NOMO-1 treated with dmso at 0.1 percent for 144 hours (cell line): ENCODE results near the gene PIAS1.
"Not testable (repeated sequence)": the region's sequence is repeated elsewhere in the genome, so short reads cannot be mapped to it uniquely, and the experiment has no call there.

Experiments used
- DNase-seq: peaks from one replicate; lab custom pipeline; 2025; ENCODE audit not compliant: unreplicated experiment; lab: John Stamatoyannopoulos, UW

Gene PIAS1

GRCh38 chr15:68230157-68231100 lies 176.3 kb downstream of the PIAS1 start:
- DNase-seq: peak; percentile 62

- DNase-seq: no peak
Measured at GRCh38 chr15:68231102-68231818, 177.1 kb downstream of the PIAS1 start.

- DNase-seq: peak; percentile 23
Measured at GRCh38 chr15:68232449-68232848, 178.3 kb downstream of the PIAS1 start.

GRCh38 chr15:68232937-68233336 lies 178.8 kb downstream of the PIAS1 start:
- peak; percentile 73 for DNase-seq

- no peak for DNase-seq
Measured at GRCh38 chr15:68234060-68234459, 179.9 kb downstream of the PIAS1 start.

- DNase-seq: not testable (repeated sequence)
Measured at GRCh38 chr15:68234520-68234919, 180.4 kb downstream of the PIAS1 start.

- no peak for DNase-seq
Measured at GRCh38 chr15:68235022-68235421, 180.9 kb downstream of the PIAS1 start.

GRCh38 chr15:68239025-68239424 lies 184.9 kb downstream of the PIAS1 start:
- no peak for DNase-seq

- DNase-seq: no peak
Measured at GRCh38 chr15:68241088-68241935, 187.2 kb downstream of the PIAS1 start.
